Astrocyte (in vitro differentiated cells and primary cell): ENCODE measurements around the gene GMEB2. TPM values are rescaled to one million over a fixed set of nuclear protein-coding genes. Genes with fewer than 3 reads are reported as not detected.

Experiments used
- DNase-seq: peaks from one replicate; pipeline ENCODE4 v3.0.0-alpha.2; 2010; ENCODE audit warnings: low read depth
- FAIRE-seq: peaks from 2 replicates; lab custom pipeline; 2011; peaks lifted over from hg19 to GRCh38; lab: Jason Lieb, UNC
- H2AFZ ChIP-seq: 2 replicates; pipeline ENCODE4 v1.6.0; 2012; ENCODE audit warnings: low read depth, low read length, inconsistent platforms
- H3K27ac ChIP-seq: 2 replicates; pipeline ENCODE4 v1.5.1; 2011; ENCODE audit warnings: low read depth, low read length, inconsistent platforms
- H3K27me3 ChIP-seq: 2 replicates; pipeline ENCODE4 v1.6.0; 2011; ENCODE audit warnings: low read length, inconsistent platforms; ENCODE audit not compliant: insufficient read depth
- H3K36me3 ChIP-seq: 2 replicates; pipeline ENCODE4 v1.5.1; 2011; ENCODE audit warnings: low read length, inconsistent platforms; ENCODE audit not compliant: insufficient read depth
- H3K4me1 ChIP-seq: 2 replicates; pipeline ENCODE4 v1.5.1; 2011; ENCODE audit warnings: low read length, inconsistent platforms; ENCODE audit not compliant: insufficient read depth
- H3K4me2 ChIP-seq: 2 replicates; pipeline ENCODE4 v1.6.0; 2012; ENCODE audit warnings: low read length, inconsistent platforms
- H3K4me3 ChIP-seq: 2 replicates; pipeline ENCODE4 v1.5.1; 2011; ENCODE audit warnings: low read depth, mild to moderate bottlenecking, low read length, inconsistent platforms; ENCODE audit not compliant: insufficient read depth
- H3K79me2 ChIP-seq: 2 replicates; pipeline ENCODE4 v1.6.0; 2012; ENCODE audit warnings: mild to moderate bottlenecking, low read length, inconsistent platforms; ENCODE audit not compliant: insufficient read depth
- H3K9ac ChIP-seq: 2 replicates; pipeline ENCODE4 v1.6.0; 2012; ENCODE audit warnings: mild to moderate bottlenecking, low read length, inconsistent platforms
- H3K9me3 ChIP-seq: 2 replicates; pipeline ENCODE4 v1.5.1; 2012; ENCODE audit warnings: low read depth, mild to moderate bottlenecking, low read length, inconsistent platforms; ENCODE audit not compliant: insufficient read depth
- H4K20me1 ChIP-seq: 2 replicates; pipeline ENCODE4 v1.6.0; 2012; ENCODE audit warnings: low read length, inconsistent platforms; ENCODE audit not compliant: insufficient read depth
- H3K27ac Mint-ChIP-seq: one replicate; pipeline ENCODE4 v1.8.0; 2021; ENCODE audit warnings: mild to moderate bottlenecking, mixed read lengths; ENCODE audit not compliant: unreplicated experiment
- H3K27me3 Mint-ChIP-seq: one replicate; pipeline ENCODE4 v1.8.0; 2021; ENCODE audit warnings: low read depth, mixed read lengths; ENCODE audit not compliant: unreplicated experiment
- H3K36me3 Mint-ChIP-seq: one replicate; pipeline ENCODE4 v1.8.0; 2021; ENCODE audit warnings: low read depth, mixed read lengths; ENCODE audit not compliant: unreplicated experiment
- H3K4me1 Mint-ChIP-seq: one replicate; pipeline ENCODE4 v1.8.0; 2021; ENCODE audit warnings: low read depth, mixed read lengths; ENCODE audit not compliant: unreplicated experiment
- H3K4me3 Mint-ChIP-seq: one replicate; pipeline ENCODE4 v1.8.0; 2021; ENCODE audit warnings: mild to moderate bottlenecking, moderate library complexity, mixed read lengths; ENCODE audit not compliant: unreplicated experiment
- H3K9me3 Mint-ChIP-seq: one replicate; pipeline ENCODE4 v1.8.0; 2021; ENCODE audit warnings: mild to moderate bottlenecking, mixed read lengths; ENCODE audit not compliant: unreplicated experiment
- CTCF ChIP-seq: IDR thresholded peaks from 2 replicates; pipeline ENCODE4 v1.5.1; 2011; ENCODE audit warnings: low read depth, mild to moderate bottlenecking, inconsistent platforms, low read length, moderate library complexity; ENCODE audit not compliant: insufficient read depth
- EZH2 ChIP-seq: IDR thresholded peaks from 2 replicates; pipeline ENCODE4 v1.6.1; 2012; ENCODE audit warnings: mild to moderate bottlenecking, low read length, inconsistent platforms; ENCODE audit not compliant: insufficient read depth
- total RNA-seq: library from RNA; stranded (reverse); gene quantifications from 2 replicates; pipeline ENCODE4 v1.2.1, GENCODE V29; 2021

The GMEB2 gene
- total RNA-seq, 1 donor from 2014 or later: 11.7 TPM

GRCh38 chr20:63599396-63600050 is 27.4 kb downstream of the GMEB2 start:
- Histone ChIP-seq H3K36me3 (peaks cover 12% of the 10 kb centered on the region), H3K79me2 (no peaks in the 10 kb centered on the region), H3K4me1 (no peaks in the 10 kb centered on the region), H3K4me3 (no peak overlapping the region), H3K9ac (no peak overlapping the region), H4K20me1 (peaks cover 7% of the 10 kb centered on the region), H3K9me3 (no peaks in the 10 kb centered on the region), H3K4me2 (no peak overlapping the region), H2AFZ (no peak overlapping the region), H3K27ac (no peak overlapping the region), H3K27me3 (no peaks in the 10 kb centered on the region)
- Mint-ChIP-seq H3K4me1 (no peaks in the 10 kb centered on the region), H3K36me3 (peaks cover 16% of the 10 kb centered on the region), H3K9me3 (no peaks in the 10 kb centered on the region), H3K4me3 (peak overlapping the region; percentile 40), H3K27ac (no peak overlapping the region), H3K27me3 (no peaks in the 10 kb centered on the region)
- DNase-seq (no peak), FAIRE-seq (no peak)
- TF ChIP-seq CTCF (no peak), EZH2 (no peak)

- peak overlapping the region; percentile 40 for H3K4me3 Mint-ChIP-seq
- H3K4me2 ChIP-seq: no peak overlapping the region
- H3K4me1 ChIP-seq: peaks cover 7% of the 10 kb centered on the region
- TF ChIP-seq EZH2 (no peak), CTCF (no peak)
- peaks cover 12% of the 10 kb centered on the region for H3K36me3 ChIP-seq
- no peaks in the 10 kb centered on the region for H3K79me2 ChIP-seq
- H3K9me3 ChIP-seq: no peaks in the 10 kb centered on the region
- no peaks in the 10 kb centered on the region for H3K27me3 ChIP-seq
- H3K4me1 Mint-ChIP-seq: peaks cover 2% of the 10 kb centered on the region
- no peaks in the 10 kb centered on the region for H3K27me3 Mint-ChIP-seq
- H3K4me3 ChIP-seq: no peak overlapping the region
- no peak overlapping the region for H2AFZ ChIP-seq
- no peaks in the 10 kb centered on the region for H3K9me3 Mint-ChIP-seq
- FAIRE-seq (no peak), DNase-seq (no peak)
- peaks cover 4% of the 10 kb centered on the region for H4K20me1 ChIP-seq
- H3K9ac ChIP-seq: no peak overlapping the region
- no peak overlapping the region for H3K27ac Mint-ChIP-seq
- no peak overlapping the region for H3K27ac ChIP-seq
- peaks cover 16% of the 10 kb centered on the region for H3K36me3 Mint-ChIP-seq
Observed at GRCh38 chr20:63598479-63599395, 28.2 kb downstream of the GMEB2 start.
